Ishikawa (cell line): ENCODE data around the gene KCNK15.

Experiments used
- CEBPB ChIP-seq: IDR thresholded peaks from 2 replicates; pipeline ENCODE4 v1.6.1; 2012
- CREB1 ChIP-seq: IDR thresholded peaks from 2 replicates; pipeline ENCODE4 v1.6.1; 2012; ENCODE audit warnings: low read depth
- EGR1 ChIP-seq: IDR thresholded peaks from 2 replicates; pipeline ENCODE4 v1.6.1; 2012
- EP300 ChIP-seq: IDR thresholded peaks from 2 replicates; pipeline ENCODE4 v1.6.1; 2012; ENCODE audit warnings: borderline replicate concordance
- FOXM1 ChIP-seq: IDR thresholded peaks from 2 replicates; pipeline ENCODE4 v1.6.1; 2012; ENCODE audit warnings: low read depth, borderline replicate concordance
- MAX ChIP-seq: IDR thresholded peaks from 2 replicates; pipeline ENCODE4 v1.6.1; 2012
- NFIC ChIP-seq: IDR thresholded peaks from 2 replicates; pipeline ENCODE4 v1.6.1; 2012
- RAD21 ChIP-seq: IDR thresholded peaks from 2 replicates; pipeline ENCODE4 v1.6.1; 2012; ENCODE audit warnings: low read depth
- TAF1 ChIP-seq: IDR thresholded peaks from 2 replicates; pipeline ENCODE4 v1.6.1; 2012; ENCODE audit warnings: low read depth, mild to moderate bottlenecking
- TCF12 ChIP-seq: IDR thresholded peaks from 2 replicates; pipeline ENCODE4 v1.6.1; 2012; ENCODE audit warnings: low read depth
- TEAD4 ChIP-seq: IDR thresholded peaks from 2 replicates; pipeline ENCODE4 v1.6.1; 2012
- YY1 ChIP-seq: IDR thresholded peaks from 2 replicates; pipeline ENCODE4 v1.6.1; 2012; ENCODE audit warnings: low read depth
- ZBTB7A ChIP-seq: IDR thresholded peaks from 2 replicates; pipeline ENCODE4 v1.6.1; 2012; ENCODE audit warnings: low read depth
- TF ChIP-seq, protein P1 (sequence below): IDR thresholded peaks from 2 replicates; pipeline ENCODE4 v1.6.1; 2012; ENCODE audit warnings: low read depth, mild to moderate bottlenecking
- TF ChIP-seq, protein P2 (sequence below): IDR thresholded peaks from 2 replicates; pipeline ENCODE4 v1.6.1; 2012

KCNK15 gene

DNA sequence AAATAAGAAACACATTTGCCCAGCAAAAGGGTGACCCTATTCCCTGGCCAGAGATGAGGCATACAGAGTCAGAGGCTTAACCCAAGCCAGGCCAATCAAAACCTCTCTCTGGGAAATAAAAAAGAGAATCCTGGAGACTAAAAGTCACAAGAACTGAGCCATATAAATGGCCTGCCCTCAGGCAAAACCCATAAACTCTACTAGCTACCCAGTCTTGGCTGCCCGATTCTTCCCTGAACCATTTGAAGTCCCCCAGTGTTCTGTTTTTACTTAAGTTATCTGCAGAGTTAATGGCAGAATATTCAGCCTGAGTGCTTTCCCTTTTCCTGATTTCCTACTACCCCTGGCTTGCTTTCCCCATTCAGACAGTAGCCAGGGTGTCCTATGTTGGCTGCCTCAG is 13.9 kb downstream of the KCNK15 start:
- TF ChIP-seq EP300 (no peak), TAF1 (no peak), YY1 (no peak), CEBPB (no peak), FOXM1 (no peak), TCF12 (no peak), EGR1 (no peak), ZBTB7A (no peak)
- TF ChIP-seq, protein P1, sequence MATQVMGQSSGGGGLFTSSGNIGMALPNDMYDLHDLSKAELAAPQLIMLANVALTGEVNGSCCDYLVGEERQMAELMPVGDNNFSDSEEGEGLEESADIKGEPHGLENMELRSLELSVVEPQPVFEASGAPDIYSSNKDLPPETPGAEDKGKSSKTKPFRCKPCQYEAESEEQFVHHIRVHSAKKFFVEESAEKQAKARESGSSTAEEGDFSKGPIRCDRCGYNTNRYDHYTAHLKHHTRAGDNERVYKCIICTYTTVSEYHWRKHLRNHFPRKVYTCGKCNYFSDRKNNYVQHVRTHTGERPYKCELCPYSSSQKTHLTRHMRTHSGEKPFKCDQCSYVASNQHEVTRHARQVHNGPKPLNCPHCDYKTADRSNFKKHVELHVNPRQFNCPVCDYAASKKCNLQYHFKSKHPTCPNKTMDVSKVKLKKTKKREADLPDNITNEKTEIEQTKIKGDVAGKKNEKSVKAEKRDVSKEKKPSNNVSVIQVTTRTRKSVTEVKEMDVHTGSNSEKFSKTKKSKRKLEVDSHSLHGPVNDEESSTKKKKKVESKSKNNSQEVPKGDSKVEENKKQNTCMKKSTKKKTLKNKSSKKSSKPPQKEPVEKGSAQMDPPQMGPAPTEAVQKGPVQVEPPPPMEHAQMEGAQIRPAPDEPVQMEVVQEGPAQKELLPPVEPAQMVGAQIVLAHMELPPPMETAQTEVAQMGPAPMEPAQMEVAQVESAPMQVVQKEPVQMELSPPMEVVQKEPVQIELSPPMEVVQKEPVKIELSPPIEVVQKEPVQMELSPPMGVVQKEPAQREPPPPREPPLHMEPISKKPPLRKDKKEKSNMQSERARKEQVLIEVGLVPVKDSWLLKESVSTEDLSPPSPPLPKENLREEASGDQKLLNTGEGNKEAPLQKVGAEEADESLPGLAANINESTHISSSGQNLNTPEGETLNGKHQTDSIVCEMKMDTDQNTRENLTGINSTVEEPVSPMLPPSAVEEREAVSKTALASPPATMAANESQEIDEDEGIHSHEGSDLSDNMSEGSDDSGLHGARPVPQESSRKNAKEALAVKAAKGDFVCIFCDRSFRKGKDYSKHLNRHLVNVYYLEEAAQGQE = no peak

DNA sequence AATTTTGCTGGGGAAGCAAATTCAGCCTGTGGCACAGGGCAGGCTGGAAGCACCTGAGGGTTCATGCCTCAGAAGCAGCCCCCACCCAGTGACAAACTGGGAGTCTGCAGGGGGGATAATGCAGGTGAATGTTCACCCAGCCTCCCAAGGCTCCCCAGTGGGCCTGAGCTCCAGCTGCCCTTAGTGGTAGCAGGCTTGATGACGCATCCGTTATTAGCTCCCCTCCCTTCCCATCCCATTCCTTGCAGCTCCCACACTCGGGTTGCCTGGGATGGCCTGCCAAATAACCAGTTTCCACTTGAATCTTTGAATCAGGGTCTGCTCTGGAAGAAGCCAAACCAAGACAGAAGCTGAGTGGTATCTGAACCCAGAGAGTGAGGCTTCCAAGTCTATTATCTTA is 15.8 kb downstream of the KCNK15 start:
- TF ChIP-seq MAX = no peak
- no peak for TF ChIP-seq TAF1
- TF ChIP-seq CEBPB = no peak
- TF ChIP-seq, protein P2, sequence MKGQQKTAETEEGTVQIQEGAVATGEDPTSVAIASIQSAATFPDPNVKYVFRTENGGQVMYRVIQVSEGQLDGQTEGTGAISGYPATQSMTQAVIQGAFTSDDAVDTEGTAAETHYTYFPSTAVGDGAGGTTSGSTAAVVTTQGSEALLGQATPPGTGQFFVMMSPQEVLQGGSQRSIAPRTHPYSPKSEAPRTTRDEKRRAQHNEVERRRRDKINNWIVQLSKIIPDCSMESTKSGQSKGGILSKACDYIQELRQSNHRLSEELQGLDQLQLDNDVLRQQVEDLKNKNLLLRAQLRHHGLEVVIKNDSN = no peak
- TF ChIP-seq EP300 = no peak
- TF ChIP-seq, protein P1 = no peak
- no peak for TF ChIP-seq RAD21
- no peak for TF ChIP-seq TCF12
- no peak for TF ChIP-seq EGR1
- TF ChIP-seq NFIC = no peak
- TF ChIP-seq FOXM1 = no peak

DNA sequence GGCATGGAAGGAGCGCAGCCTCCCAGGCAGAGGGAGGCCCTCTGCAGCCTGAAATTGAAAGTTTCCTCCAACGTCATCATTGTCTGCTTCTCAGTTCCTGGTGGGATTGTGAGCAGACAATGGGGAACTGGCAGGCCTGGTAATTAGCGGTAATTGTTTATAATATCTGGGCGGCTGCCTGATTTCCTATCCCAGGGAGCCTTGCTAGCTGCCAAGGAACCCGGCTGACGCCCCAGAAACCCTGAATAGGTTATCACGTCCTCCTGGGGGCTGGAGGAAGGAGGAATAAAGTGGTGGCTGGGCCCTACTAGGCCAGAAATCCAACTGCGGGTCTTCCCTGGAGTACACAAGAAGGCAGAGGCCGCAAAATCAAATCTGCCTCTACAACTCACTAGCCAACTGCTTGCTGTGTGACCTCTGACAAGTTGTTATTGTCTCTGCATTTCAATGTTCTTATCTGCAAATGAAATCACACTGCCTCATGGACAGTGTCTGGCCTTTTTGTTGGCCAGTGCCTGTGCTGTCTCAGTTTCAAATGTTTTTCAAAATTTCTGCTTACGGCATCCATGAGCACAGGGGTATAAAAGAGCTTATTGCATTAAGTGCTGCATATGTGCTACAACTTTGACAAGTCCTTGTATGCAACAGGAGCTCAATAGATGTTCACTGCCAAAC is 16.9 kb downstream of the KCNK15 start:
- TF ChIP-seq TAF1 (no peak), MAX (no peak), TCF12 (no peak), RAD21 (no peak), ZBTB7A (0 out of 2 replicates have a peak, but pooled peaks have one; percentile 32), TEAD4 (no peak), NFIC (peak; percentile 51), EP300 (peak; percentile 21; the same call in 1 of the 2 replicates), CEBPB (no peak), YY1 (no peak), CREB1 (no peak), EGR1 (no peak)
- TF ChIP-seq, protein P2 = no peak
- TF ChIP-seq, protein P1 = no peak

DNA sequence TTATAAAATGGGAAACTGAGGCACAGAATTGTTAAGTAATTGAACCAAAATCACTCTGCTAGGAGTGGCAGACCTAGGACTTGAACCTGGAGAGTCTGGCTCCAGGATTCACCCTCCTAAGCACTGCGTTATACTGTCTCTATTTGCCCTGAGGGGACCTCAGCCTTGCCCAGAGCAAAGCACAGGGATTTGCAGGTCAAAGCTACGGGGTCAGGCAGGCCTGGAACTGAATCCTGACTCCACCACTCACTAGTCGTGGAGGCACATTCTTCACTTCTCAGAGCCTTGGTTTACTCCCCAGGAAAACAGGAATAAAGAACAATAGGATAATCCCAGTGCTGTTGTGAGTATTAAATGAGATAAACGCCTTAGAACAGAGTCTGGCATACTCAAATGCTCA is 19.4 kb downstream of the KCNK15 start:
- TF ChIP-seq EP300 = no peak
- no peak for TF ChIP-seq CREB1
- TF ChIP-seq ZBTB7A = no peak
- TF ChIP-seq NFIC = no peak
- no peak for TF ChIP-seq CEBPB
- no peak for TF ChIP-seq TAF1
- TF ChIP-seq RAD21 = no peak
- TF ChIP-seq MAX = no peak
- no peak for TF ChIP-seq TEAD4
